A549 (cell line): ENCODE results near the gene CCDC27. TPM values are rescaled to one million over a fixed set of nuclear protein-coding genes. Genes with fewer than 3 reads are reported as not detected.

ENCODE experiments used
- ATAC-seq, 2 experiments: fragments of 200-7000 bp in 1 of 2; fragments of >200 bp in 1 of 2; cut with Nextera tagmentation in 1 of 2; cut with Tn5 transposase in 1 of 2; 3 replicates each; pipeline versions ENCODE4 v1.8.0 to v1.9.1; 2018 to 2020; ENCODE audit warnings: mild to moderate bottlenecking in 1 of 2, moderate library complexity in 1 of 2
- CTCF ChIA-PET: fragments of 300-600 bp; sonication (Branson Sonifier 250); formaldehyde crosslinking; extraction: SDS; loops from one replicate; lab custom pipeline; 2021; ENCODE audit warnings: antibody characterized with exemption, inconsistent platforms; lab: Yijun Ruan, JAX
- POLR2A ChIA-PET: fragments of 350-600 bp; formaldehyde crosslinking; extraction: SDS; loops from one replicate; lab custom pipeline; 2021; ENCODE audit warnings: antibody characterized with exemption, inconsistent platforms; lab: Yijun Ruan, JAX
- DNase-seq, 2 experiments: peaks; one replicate each; pipeline versions ENCODE4 v3.0.0 to v3.0.0-alpha.2; 2011 to 2016; ENCODE audit warnings: low read depth in 1 of 2, low spot score in 1 of 2
- FAIRE-seq: peaks from 2 replicates; lab custom pipeline; 2011; peaks lifted over from hg19 to GRCh38; lab: Jason Lieb, UNC
- H3K27ac ChIP-seq, 2 experiments: fragments of >200 bp; sonication (Bioruptor Twin); formaldehyde crosslinking; 3 replicates each; pipeline ENCODE4 v1.5.1; 2016 to 2017
- H3K4me1 ChIP-seq: fragments of >200 bp; sonication (Bioruptor Twin); formaldehyde crosslinking; 3 replicates; pipeline ENCODE4 v1.6.1; 2016
- H3K4me2 ChIP-seq: fragments of >200 bp; sonication (Bioruptor Twin); formaldehyde crosslinking; 3 replicates; pipeline ENCODE4 v1.6.1; 2016
- H3K4me3 ChIP-seq: fragments of >200 bp; sonication (Bioruptor Twin); formaldehyde crosslinking; 3 replicates; pipeline ENCODE4 v1.5.1; 2016
- H3K9me3 ChIP-seq: fragments of >200 bp; sonication (Bioruptor Twin); formaldehyde crosslinking; 3 replicates; pipeline ENCODE4 v1.6.1; 2016
- CHD4 ChIP-seq: fragments of 200-600 bp; sonication (generic); IDR thresholded peaks from 2 replicates; pipeline ENCODE4 v1.6.1; 2016; ENCODE audit warnings: antibody characterized with exemption, mild to moderate bottlenecking, borderline replicate concordance
- FOSL2 ChIP-seq, 2 experiments: fragments of 450-650 bp in 1 of 2; fragments of >200 bp in 1 of 2; sonication (Bioruptor Twin) in 1 of 2; formaldehyde crosslinking; IDR thresholded peaks; 2 replicates each; pipeline versions ENCODE4 v1.5.0 to v1.6.1; 2016 to 2020; ENCODE audit warnings: mild to moderate bottlenecking in 1 of 2, moderate library complexity in 1 of 2
- FOXS1 ChIP-seq: fragments of 250-450 bp; sonication (Bioruptor Pico); IDR thresholded peaks from 2 replicates; pipeline ENCODE4 v1.5.0; 2020; ENCODE audit warnings: mild to moderate bottlenecking, moderate library complexity
- HDAC2 ChIP-seq: fragments of 200-600 bp; sonication (generic); IDR thresholded peaks from 2 replicates; pipeline ENCODE4 v1.6.1; 2016
- HOXA7 ChIP-seq: fragments of 250-450 bp; sonication (Bioruptor Pico); IDR thresholded peaks from 2 replicates; pipeline ENCODE4 v1.5.0; 2020; ENCODE audit warnings: mild to moderate bottlenecking, moderate library complexity
- PHF8 ChIP-seq: fragments of 200-600 bp; sonication (generic); IDR thresholded peaks from 2 replicates; pipeline ENCODE4 v1.6.1; 2016; ENCODE audit warnings: low read depth, mild to moderate bottlenecking, antibody characterized with exemption, moderate library complexity, borderline replicate concordance
- POLR2A ChIP-seq: IDR thresholded peaks from 2 replicates; pipeline ENCODE4 v1.6.1; 2012; ENCODE audit warnings: mild to moderate bottlenecking, low read length
- RCOR1 ChIP-seq: fragments of 150-350 bp; IDR thresholded peaks from 2 replicates; pipeline ENCODE4 v1.6.1; 2014; ENCODE audit warnings: antibody characterized with exemption, low read length, low read depth
- RFX5 ChIP-seq: fragments of 450-650 bp; IDR thresholded peaks from 2 replicates; pipeline ENCODE4 v1.7.1; 2014; ENCODE audit warnings: antibody characterized with exemption, mild to moderate bottlenecking, moderate library complexity
- RNF2 ChIP-seq: fragments of 200-600 bp; sonication (generic); IDR thresholded peaks from 2 replicates; pipeline ENCODE4 v1.6.1; 2016; ENCODE audit warnings: low read depth, mild to moderate bottlenecking, antibody characterized with exemption, moderate library complexity, borderline replicate concordance
- ZNF302 ChIP-seq: fragments of 250-450 bp; sonication (Bioruptor Pico); IDR thresholded peaks from 2 replicates; pipeline ENCODE4 v1.9.0; 2021; ENCODE audit warnings: inconsistent platforms, mild to moderate bottlenecking, moderate library complexity
- WGBS: methylation state at CpG from one replicate; pipeline ENCODE4 v1.1.6; 2017; ENCODE audit errors: missing lambda C conversion rate; 5-methylcytosine and 5-hydroxymethylcytosine counted together
- polyA plus RNA-seq, 4 experiments: library from polyadenylated mRNA; depleted of rRNA in 3 of 4; stranded (reverse); fragments of >200 nt; fragmentation: RNase III in 1 of 4; extraction: RNeasy Plus Mini Kit Qiagen cat#74134 plus additional on column Dnase treatment in 1 of 4; gene quantifications; 2 replicates in 3 of 4; 3 replicates in 1 of 4; pipeline ENCODE4 v1.2.3, GENCODE V29; 2011 to 2017
- TF ChIP-seq, protein P1 (sequence below): fragments of >200 bp; sonication (Bioruptor Twin); formaldehyde crosslinking; IDR thresholded peaks from 3 replicates; pipeline ENCODE4 v1.5.1; 2016
- TF ChIP-seq, protein P2 (sequence below): IDR thresholded peaks from 2 replicates; pipeline ENCODE4 v1.6.1; 2012
- TF ChIP-seq, protein P3 (sequence below): fragments of 250-450 bp; sonication (Bioruptor Pico); IDR thresholded peaks from 2 replicates; pipeline ENCODE4 v1.5.0; 2021; ENCODE audit warnings: mild to moderate bottlenecking, moderate library complexity, borderline replicate concordance
- TF ChIP-seq, protein P4 (sequence below): fragments of 250-450 bp; sonication (Bioruptor Pico); IDR thresholded peaks from 2 replicates; pipeline ENCODE4 v1.5.0; 2020; ENCODE audit warnings: low read depth, mild to moderate bottlenecking, moderate library complexity

CCDC27 gene
- polyA plus RNA-seq, 2 of the 4 experiments (the other 2 are of a cell fraction) = not detected

DNA sequence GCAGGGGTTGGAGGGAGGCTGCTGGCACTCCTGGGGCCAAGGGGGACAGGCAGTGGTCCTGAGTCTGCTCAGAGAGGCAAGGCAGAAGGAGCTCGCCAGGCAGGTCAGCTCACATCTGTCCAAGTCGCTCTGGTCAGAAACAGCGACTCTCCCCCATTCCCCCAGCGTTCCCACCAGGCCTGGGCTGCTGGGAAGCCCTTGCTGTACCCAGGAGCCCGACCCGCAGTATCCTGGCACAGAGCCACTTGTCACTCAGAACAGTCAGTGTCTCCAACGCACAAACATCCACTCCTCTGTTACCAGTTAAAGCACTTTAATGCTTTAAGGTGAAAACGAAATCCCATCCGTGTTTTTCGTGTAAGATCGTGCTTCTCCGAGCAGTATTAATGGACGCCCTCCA, 16.6 kb upstream of the CCDC27 start:
- FAIRE-seq = no peak
- 79% methylated on average over 9 of the region's 13 CpGs for WGBS
- POLR2A ChIA-PET = no interaction called here
- Histone ChIP-seq H3K27ac (no peak overlapping the region), H3K4me3 (no peak overlapping the region)
- no peak for DNase-seq
- TF ChIP-seq POLR2A (no peak), PHF8 (no peak), RFX5 (no peak), HDAC2 (no peak), CHD4 (no peak), RCOR1 (no peak), HOXA7 (no peak), RNF2 (no peak), FOXS1 (CRISPR knock-in tag) (no peak)
- TF ChIP-seq, protein P1, sequence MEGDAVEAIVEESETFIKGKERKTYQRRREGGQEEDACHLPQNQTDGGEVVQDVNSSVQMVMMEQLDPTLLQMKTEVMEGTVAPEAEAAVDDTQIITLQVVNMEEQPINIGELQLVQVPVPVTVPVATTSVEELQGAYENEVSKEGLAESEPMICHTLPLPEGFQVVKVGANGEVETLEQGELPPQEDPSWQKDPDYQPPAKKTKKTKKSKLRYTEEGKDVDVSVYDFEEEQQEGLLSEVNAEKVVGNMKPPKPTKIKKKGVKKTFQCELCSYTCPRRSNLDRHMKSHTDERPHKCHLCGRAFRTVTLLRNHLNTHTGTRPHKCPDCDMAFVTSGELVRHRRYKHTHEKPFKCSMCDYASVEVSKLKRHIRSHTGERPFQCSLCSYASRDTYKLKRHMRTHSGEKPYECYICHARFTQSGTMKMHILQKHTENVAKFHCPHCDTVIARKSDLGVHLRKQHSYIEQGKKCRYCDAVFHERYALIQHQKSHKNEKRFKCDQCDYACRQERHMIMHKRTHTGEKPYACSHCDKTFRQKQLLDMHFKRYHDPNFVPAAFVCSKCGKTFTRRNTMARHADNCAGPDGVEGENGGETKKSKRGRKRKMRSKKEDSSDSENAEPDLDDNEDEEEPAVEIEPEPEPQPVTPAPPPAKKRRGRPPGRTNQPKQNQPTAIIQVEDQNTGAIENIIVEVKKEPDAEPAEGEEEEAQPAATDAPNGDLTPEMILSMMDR = no peak
- TF ChIP-seq, protein P2, sequence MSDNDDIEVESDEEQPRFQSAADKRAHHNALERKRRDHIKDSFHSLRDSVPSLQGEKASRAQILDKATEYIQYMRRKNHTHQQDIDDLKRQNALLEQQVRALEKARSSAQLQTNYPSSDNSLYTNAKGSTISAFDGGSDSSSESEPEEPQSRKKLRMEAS = no peak
- TF ChIP-seq, protein P3, sequence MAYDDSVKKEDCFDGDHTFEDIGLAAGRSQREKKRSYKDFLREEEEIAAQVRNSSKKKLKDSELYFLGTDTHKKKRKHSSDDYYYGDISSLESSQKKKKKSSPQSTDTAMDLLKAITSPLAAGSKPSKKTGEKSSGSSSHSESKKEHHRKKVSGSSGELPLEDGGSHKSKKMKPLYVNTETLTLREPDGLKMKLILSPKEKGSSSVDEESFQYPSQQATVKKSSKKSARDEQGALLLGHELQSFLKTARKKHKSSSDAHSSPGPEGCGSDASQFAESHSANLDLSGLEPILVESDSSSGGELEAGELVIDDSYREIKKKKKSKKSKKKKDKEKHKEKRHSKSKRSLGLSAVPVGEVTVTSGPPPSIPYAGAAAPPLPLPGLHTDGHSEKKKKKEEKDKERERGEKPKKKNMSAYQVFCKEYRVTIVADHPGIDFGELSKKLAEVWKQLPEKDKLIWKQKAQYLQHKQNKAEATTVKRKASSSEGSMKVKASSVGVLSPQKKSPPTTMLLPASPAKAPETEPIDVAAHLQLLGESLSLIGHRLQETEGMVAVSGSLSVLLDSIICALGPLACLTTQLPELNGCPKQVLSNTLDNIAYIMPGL (CRISPR knock-in tag) = no peak
- TF ChIP-seq, protein P4, sequence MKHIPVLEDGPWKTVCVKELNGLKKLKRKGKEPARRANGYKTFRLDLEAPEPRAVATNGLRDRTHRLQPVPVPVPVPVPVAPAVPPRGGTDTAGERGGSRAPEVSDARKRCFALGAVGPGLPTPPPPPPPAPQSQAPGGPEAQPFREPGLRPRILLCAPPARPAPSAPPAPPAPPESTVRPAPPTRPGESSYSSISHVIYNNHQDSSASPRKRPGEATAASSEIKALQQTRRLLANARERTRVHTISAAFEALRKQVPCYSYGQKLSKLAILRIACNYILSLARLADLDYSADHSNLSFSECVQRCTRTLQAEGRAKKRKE = no peak
- TF ChIP-seq, all 56 proteins: peak for 0
- CTCF ChIA-PET = interaction anchor here (1.4 to 4.7 kb wide), 2 partner anchors 12 to 282 kb away, joined by 3 to 22 read pairs; no protein-coding TSS in a partner anchor
- ATAC-seq = no peak
- H3K4me2 ChIP-seq = no peak overlapping the region
- no peaks in the 10 kb centered on the region for H3K4me1 ChIP-seq
- H3K9me3 ChIP-seq = no peaks in the 10 kb centered on the region

DNA sequence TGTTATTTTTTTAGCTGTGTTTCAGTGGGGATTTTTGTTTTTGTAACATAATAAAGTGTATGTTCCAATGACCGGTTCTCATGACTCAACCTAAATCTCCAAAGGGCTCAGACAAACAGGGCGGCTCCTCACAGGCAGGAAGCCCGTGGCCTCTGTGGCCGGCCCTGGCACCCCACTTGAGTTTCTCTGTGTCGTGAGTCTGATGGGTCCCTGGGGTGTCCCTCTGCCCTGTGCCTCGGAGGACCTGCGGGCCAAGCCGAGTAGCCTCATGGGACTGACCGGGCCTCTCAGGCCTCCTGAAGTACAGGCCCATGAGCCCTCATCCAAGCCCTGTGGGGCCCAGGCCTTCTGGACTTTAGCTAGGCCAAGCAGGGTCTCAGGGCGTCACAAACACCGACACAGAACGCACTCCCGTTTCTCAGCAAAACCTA, 16.1 kb upstream of the CCDC27 start:
- WGBS = 90% methylated on average over 8 of the region's 13 CpGs
- Histone ChIP-seq H3K4me2 (no peak overlapping the region), H3K4me1 (no peaks in the 10 kb centered on the region), H3K27ac (no peak overlapping the region), H3K9me3 (no peaks in the 10 kb centered on the region), H3K4me3 (no peak overlapping the region)
- FAIRE-seq (no peak), ATAC-seq (no peak), DNase-seq (no peak)
- TF ChIP-seq RNF2 (no peak), FOSL2 (IDR thresholded peaks at IDR 0.05) (no peak), FOSL2 (CRISPR knock-in tag; IDR thresholded peaks at IDR 0.05) (no peak)
- ChIA-PET CTCF (interaction anchor here (1.4 to 4.7 kb wide), 2 partner anchors 12 to 283 kb away, joined by 3 to 22 read pairs; no protein-coding TSS in a partner anchor), POLR2A (no interaction called here)

DNA sequence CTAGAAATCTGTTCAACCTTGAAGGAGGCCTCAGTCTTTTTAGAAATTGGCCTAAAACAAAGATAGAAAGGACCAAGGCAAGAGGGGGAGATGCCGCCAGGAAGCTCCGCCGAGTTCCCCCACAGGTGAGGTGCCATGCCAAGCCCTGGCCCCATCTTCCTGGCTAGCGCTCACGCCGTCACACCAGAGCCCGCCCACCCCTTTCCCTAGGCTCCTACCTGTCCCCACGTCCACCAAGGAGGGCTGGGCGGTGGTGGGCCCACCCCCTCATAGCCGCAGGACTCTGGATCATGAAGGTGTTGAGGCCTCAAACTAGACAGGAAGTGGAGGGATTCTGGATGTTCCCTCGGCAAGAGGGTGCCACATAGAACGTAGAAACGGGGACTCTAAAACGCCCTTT, 15.5 kb upstream of the CCDC27 start:
- TF ChIP-seq ZNF302 (CRISPR knock-in tag) = no peak
- TF ChIP-seq, all 56 proteins: peak for 0
- FAIRE-seq = no peak
- no peak overlapping the region for H3K4me3 ChIP-seq
- H3K4me1 ChIP-seq = no peaks in the 10 kb centered on the region
- H3K4me2 ChIP-seq = no peak overlapping the region
- H3K9me3 ChIP-seq = no peaks in the 10 kb centered on the region
- no peak for ATAC-seq
- no peak overlapping the region for H3K27ac ChIP-seq
- 94% methylated on average over 6 of the region's 14 CpGs for WGBS
- CTCF ChIA-PET = interaction anchor here (4.7 kb wide), 1 partner anchor 13 kb away, joined by 22 read pairs; no protein-coding TSS in a partner anchor
- POLR2A ChIA-PET = no interaction called here
- DNase-seq = no peak
